Epithelial cell of proximal tubule (primary cell): ENCODE data around the gene ENPP3. TPM values are rescaled to one million over a fixed set of nuclear protein-coding genes. Genes with fewer than 3 reads are reported as not detected.

Experiments used
- DNase-seq: peaks from one replicate; pipeline ENCODE4 v3.0.0-alpha.2; 2011; ENCODE audit warnings: low read depth
- H3K4me3 ChIP-seq: 2 replicates; pipeline ENCODE4 v1.5.1; 2011; ENCODE audit warnings: low read depth, mild to moderate bottlenecking, low read length
- CTCF ChIP-seq: conservative IDR thresholded peaks from 2 replicates; pipeline ENCODE4 v1.5.1; 2012; ENCODE audit warnings: low read depth, mild to moderate bottlenecking, low read length
- total RNA-seq: library from RNA; depleted of rRNA; stranded (reverse); fragments of >200 nt; gene quantifications from 2 replicates; pipeline ENCODE4 v1.2.3, GENCODE V29; 2015

Gene ENPP3
- total RNA-seq, 1 donor from 2014 or later: 0.17 TPM

- no peak for TF ChIP-seq CTCF
- H3K4me3 ChIP-seq: no peak overlapping the region
- no peak for DNase-seq
Observed at GRCh38 chr6:131769385-131770141, 132.5 kb downstream of the ENPP3 start.

- no peak overlapping the region for H3K4me3 ChIP-seq
- no peak for DNase-seq
- TF ChIP-seq CTCF: no peak
Observed at GRCh38 chr6:131770776-131771175, 133.7 kb downstream of the ENPP3 start.

- H3K4me3 ChIP-seq: no peak overlapping the region
- no peak for TF ChIP-seq CTCF
- no peak for DNase-seq
Observed at GRCh38 chr6:131773284-131773950, 136.3 kb downstream of the ENPP3 start.

GRCh38 chr6:131775886-131776285 is 138.8 kb downstream of the ENPP3 start:
- no peak for DNase-seq
- TF ChIP-seq CTCF: no peak
- H3K4me3 ChIP-seq: no peak overlapping the region

GRCh38 chr6:131776985-131777384 is 139.9 kb downstream of the ENPP3 start:
- no peak overlapping the region for H3K4me3 ChIP-seq
- TF ChIP-seq CTCF: no peak
- DNase-seq: no peak

- no peak for TF ChIP-seq CTCF
- no peak for DNase-seq
- no peak overlapping the region for H3K4me3 ChIP-seq
Observed at GRCh38 chr6:131778169-131778568, 141.1 kb downstream of the ENPP3 start.
